Left kidney (tissue), 2 donors: ENCODE data around the gene CUL3. TPM values are rescaled to one million over a fixed set of nuclear protein-coding genes. Genes with fewer than 3 reads are reported as not detected.

Experiments used
- DNase-seq: peaks from one replicate; pipeline ENCODE4 v3.0.0-alpha.2; 2013
- polyA plus RNA-seq: library from polyadenylated mRNA; unstranded; fragments of 120-200 nt; gene quantifications from one replicate; pipeline ENCODE4 v1.2.1, GENCODE V29; 2013; ENCODE audit not compliant: insufficient read length

CUL3 gene
- polyA plus RNA-seq, 1 donor, result 136 TPM

GRCh38 chr2:224427471-224427870 is 157.7 kb downstream of the CUL3 start:
- DNase-seq, result no peak

DNA sequence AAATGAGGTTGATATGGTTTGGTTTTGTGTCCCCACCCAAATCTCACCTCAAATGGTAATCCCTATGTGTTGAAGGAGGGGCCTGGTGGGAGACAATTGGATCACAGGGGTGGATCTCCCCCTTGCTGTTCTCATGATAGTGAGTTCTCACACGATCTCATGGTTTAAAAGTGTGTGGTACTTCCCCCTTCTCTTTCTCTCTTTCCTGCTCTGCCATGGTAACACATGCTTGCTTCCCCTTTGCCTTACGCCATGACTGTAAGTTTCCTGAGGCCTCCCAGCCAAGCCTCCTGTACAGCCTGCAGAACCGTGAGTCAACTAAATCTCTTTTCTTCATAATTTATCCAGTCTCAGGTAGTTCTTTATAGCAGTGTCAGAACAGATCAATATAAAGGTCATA is 158.5 kb downstream of the CUL3 start:
- DNase-seq, result no peak

GRCh38 chr2:224421065-224421464 is 164.1 kb downstream of the CUL3 start:
- no peak for DNase-seq

Other genes starting within 250 kb of the CUL3 start
- gene FAM124B, start 183.3 kb downstream of the CUL3 start, polyA plus RNA-seq, result 2.6 TPM
- not detected for gene CCDC195, start 131.0 kb upstream of the CUL3 start, polyA plus RNA-seq